Esophagus muscularis mucosa (tissue), 4 donors: ENCODE data around the gene CDC42EP1. TPM values are rescaled to one million over a fixed set of nuclear protein-coding genes. Genes with fewer than 3 reads are reported as not detected.
A peak's percentile ranks its signal among the peaks of the same experiment; 100 is the strongest.
"Not testable (repeated sequence)": the region's sequence is repeated elsewhere in the genome, so short reads cannot be mapped to it uniquely, and the experiment has no call there.

ENCODE experiments used
- DNase-seq: peaks from one replicate; pipeline ENCODE4 v3.0.0-alpha.2; 2017; ENCODE audit errors: extremely low spot score
- H3K27ac ChIP-seq, 4 donors: fragments of 200-600 bp; sonication (generic); replicated peaks in 1 of 4; 1 replicate in 3 of 4; 2 replicates in 1 of 4; pipeline ENCODE4 v1.5.1; 2016 to 2019; ENCODE audit warnings: mild to moderate bottlenecking in 1 of 4
- H3K27me3 ChIP-seq, 4 donors: fragments of 200-600 bp; sonication (generic); one replicate each; pipeline versions ENCODE4 v1.5.1 to v1.6.0; 2016 to 2019
- H3K36me3 ChIP-seq, 4 donors: fragments of 200-600 bp; sonication (generic); one replicate each; pipeline ENCODE4 v1.5.1; 2016 to 2019
- H3K4me1 ChIP-seq, 4 donors: fragments of 200-600 bp; sonication (generic); one replicate each; pipeline ENCODE4 v1.5.1; 2016 to 2019
- H3K4me3 ChIP-seq, 4 donors: fragments of 200-600 bp; sonication (generic); 1 replicate in 2 of 4; 2 replicates in 2 of 4; pipeline ENCODE4 v1.5.1; 2016 to 2019; ENCODE audit warnings: mild to moderate bottlenecking in 4 of 4, moderate library complexity in 1 of 4
- H3K9me3 ChIP-seq, 4 donors: fragments of 200-600 bp; sonication (generic); 1 replicate in 3 of 4; 2 replicates in 1 of 4; pipeline ENCODE4 v1.5.1; 2016 to 2019
- CTCF ChIP-seq, 3 experiments: fragments of 200-600 bp in 2 of 3; fragments of 450-650 bp in 1 of 3; sonication (generic) in 2 of 3; IDR thresholded peaks; one replicate each; pipeline ENCODE4 v1.5.1; 2017 to 2019; ENCODE audit warnings: antibody characterized with exemption in 3 of 3, mild to moderate bottlenecking in 2 of 3, moderate library complexity in 1 of 3
- EP300 ChIP-seq: sonication (generic); formaldehyde crosslinking; IDR thresholded peaks from one replicate; pipeline ENCODE4 v1.6.1; 2017; ENCODE audit warnings: antibody characterized with exemption
- POLR2A ChIP-seq: fragments of 450-650 bp; IDR thresholded peaks from one replicate; pipeline ENCODE4 v1.6.1; 2017; ENCODE audit warnings: antibody characterized with exemption, moderate library complexity, mild to moderate bottlenecking, low read depth
- POLR2AphosphoS5 ChIP-seq, 2 donors: sonication (generic); formaldehyde crosslinking; IDR thresholded peaks; one replicate each; pipeline ENCODE4 v1.6.1; 2017; ENCODE audit warnings: antibody characterized with exemption in 2 of 2
- WGBS: methylation state at CpG from one replicate; pipeline ENCODE4 v1.1.5; 2018; 5-methylcytosine and 5-hydroxymethylcytosine counted together
- intact Hi-C: fragments of 100-400 bp; cut with DNase I; formaldehyde crosslinking; loops from one replicate; pipeline ENCODE4 v1.15.1; 2023
- total RNA-seq, 4 donors: library from RNA; depleted of rRNA; stranded (reverse); fragments of >200 nt; gene quantifications; one replicate each; pipeline versions ENCODE4 v1.1.0 to v1.2.1, GENCODE V29; 2016

The CDC42EP1 gene
- total RNA-seq, 4 donors from 2014 or later, result 19.9 to 38.1 (median 36.7) TPM

- TF ChIP-seq POLR2AphosphoS5 (IDR thresholded peaks at IDR 0.05), result no peak
- no peak for TF ChIP-seq POLR2A
- no peak for TF ChIP-seq CTCF (IDR thresholded peaks at IDR 0.05)
- TF ChIP-seq EP300, result no peak
- DNase-seq, result no peak
- Histone ChIP-seq H3K27me3 (peaks cover 0 to 22% (median 0%) of the 10 kb centered on the region in 4 donors), H3K4me3 (peak overlapping the region in 1 of 4 donors; percentile 21), H3K36me3 (no peaks in the 10 kb centered on the region), H3K4me1 (peaks cover 0 to 11% (median 3%) of the 10 kb centered on the region in 4 donors), H3K9me3 (no peaks in the 10 kb centered on the region), H3K27ac (no peak overlapping the region)
- WGBS, result 88% methylated on average over 12 of the region's 12 CpGs
- intact Hi-C loops, result loop anchor here (2.0 kb wide), 1 partner anchor 47 kb away; no protein-coding TSS in a partner anchor
Measured at GRCh38 chr22:37591823-37592404, 31.6 kb downstream of the CDC42EP1 start.

DNA sequence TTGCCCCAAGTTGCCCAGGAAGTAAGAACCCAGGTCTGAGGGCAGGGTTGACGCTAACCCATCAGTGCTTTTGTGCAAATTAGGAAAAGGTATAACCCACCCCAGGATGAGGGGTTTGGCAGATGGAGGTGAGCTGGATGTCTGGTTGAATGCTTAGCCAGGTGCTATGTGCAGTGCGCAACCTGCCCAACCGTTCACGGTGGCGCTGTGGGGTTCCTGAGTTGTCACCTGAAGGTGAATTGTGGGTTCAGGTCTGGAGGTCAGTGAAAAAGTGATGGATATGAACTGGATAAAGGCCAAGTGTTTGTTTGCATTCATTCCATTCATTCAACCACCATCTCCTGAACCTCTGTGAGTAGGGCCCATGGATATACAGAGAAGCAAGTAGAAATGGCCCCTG lies 34.0 kb downstream of the CDC42EP1 start:
- TF ChIP-seq POLR2A (no peak), CTCF (IDR thresholded peaks at IDR 0.05) (no peak), EP300 (no peak), POLR2AphosphoS5 (IDR thresholded peaks at IDR 0.05) (no peak)
- Histone ChIP-seq H3K4me3 (no peak overlapping the region), H3K36me3 (no peaks in the 10 kb centered on the region), H3K9me3 (no peaks in the 10 kb centered on the region), H3K27ac (no peak overlapping the region), H3K27me3 (peaks cover 0 to 22% (median 0%) of the 10 kb centered on the region in 4 donors), H3K4me1 (peaks cover 0 to 11% (median 5%) of the 10 kb centered on the region in 4 donors)
- no peak for DNase-seq
- WGBS, result 95% methylated on average over 5 of the region's 5 CpGs
- intact Hi-C loops, result no loop called here

- WGBS, result 59% methylated on average over 4 of the region's 4 CpGs
- H3K27me3 ChIP-seq, result peaks cover 0 to 47% (median 0%) of the 10 kb centered on the region in 4 donors
- H3K36me3 ChIP-seq, result no peaks in the 10 kb centered on the region
- H3K27ac ChIP-seq, result no peak overlapping the region
- H3K4me1 ChIP-seq, result peaks cover 0 to 6% (median 0%) of the 10 kb centered on the region in 4 donors
- DNase-seq, result no peak
- intact Hi-C loops, result no loop called here
- no peaks in the 10 kb centered on the region for H3K9me3 ChIP-seq
- TF ChIP-seq EP300, result no peak
- no peak overlapping the region for H3K4me3 ChIP-seq
Measured at GRCh38 chr22:37599153-37599552, 38.9 kb downstream of the CDC42EP1 start.

GRCh38 chr22:37601203-37601539 lies 40.9 kb downstream of the CDC42EP1 start:
- peaks cover 0 to 6% (median 0%) of the 10 kb centered on the region in 4 donors for H3K4me1 ChIP-seq
- H3K4me3 ChIP-seq, result no peak overlapping the region
- no peaks in the 10 kb centered on the region for H3K9me3 ChIP-seq
- no peaks in the 10 kb centered on the region for H3K36me3 ChIP-seq
- intact Hi-C loops, result no loop called here
- no peak for DNase-seq
- 46% methylated on average over 4 of the region's 4 CpGs for WGBS
- no peak for TF ChIP-seq POLR2A
- no peak for TF ChIP-seq CTCF (IDR thresholded peaks at IDR 0.05)
- TF ChIP-seq EP300, result no peak
- TF ChIP-seq POLR2AphosphoS5 (IDR thresholded peaks at IDR 0.05), result no peak
- H3K27ac ChIP-seq, result no peak overlapping the region
- H3K27me3 ChIP-seq, result peaks cover 0 to 36% (median 0%) of the 10 kb centered on the region in 4 donors

DNA sequence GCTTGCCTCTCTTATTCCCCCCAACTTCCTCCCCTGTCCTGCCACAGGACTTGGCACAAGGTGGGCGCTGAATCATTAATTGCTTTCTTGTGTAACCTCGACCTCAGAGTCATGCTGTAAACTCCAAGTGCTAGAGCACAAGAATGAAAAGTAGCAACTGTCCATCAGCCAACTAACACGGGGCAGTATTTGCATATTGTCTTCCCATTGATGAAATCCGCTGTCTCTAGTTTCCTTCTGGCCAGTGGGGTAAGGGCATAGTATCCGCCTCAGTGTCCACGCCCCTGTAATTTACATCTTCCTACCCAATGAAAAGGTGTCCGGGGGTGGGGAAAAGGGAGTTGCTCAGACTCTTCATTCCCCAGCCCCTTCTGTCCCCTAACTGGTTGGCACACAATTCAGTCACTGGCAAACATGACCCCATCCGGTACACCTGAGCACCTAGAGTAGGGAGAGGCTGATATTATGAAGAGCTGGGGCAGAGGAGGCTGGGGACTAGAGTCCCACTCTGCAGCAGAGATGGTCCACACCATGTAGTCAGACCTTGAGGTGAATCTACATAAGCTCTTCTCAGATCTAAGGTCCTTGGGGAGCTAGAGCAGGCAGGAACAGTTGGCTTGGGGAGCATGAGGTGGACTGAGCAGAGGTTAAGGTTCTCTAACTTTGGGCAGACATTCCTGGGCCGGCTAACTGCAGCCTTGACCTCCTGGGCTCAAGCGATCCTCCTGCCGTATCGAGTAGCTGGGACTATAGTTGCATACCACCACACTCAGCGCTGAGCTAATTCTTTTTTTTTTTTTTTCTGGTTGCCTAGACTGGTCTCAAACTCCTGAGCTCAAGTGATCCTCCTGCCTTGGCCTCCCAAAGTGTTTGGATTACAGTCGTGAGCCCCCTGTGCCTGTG lies 41.5 kb downstream of the CDC42EP1 start:
- no peak for TF ChIP-seq CTCF (IDR thresholded peaks at IDR 0.05)
- intact Hi-C loops, result no loop called here
- WGBS, result 45% methylated on average over 14 of the region's 14 CpGs
- Histone ChIP-seq H3K27me3 (peaks cover 0 to 35% (median 0%) of the 10 kb centered on the region in 4 donors), H3K4me1 (peaks cover under 1 to 8% (median under 1%) of the 10 kb centered on the region in 4 donors), H3K36me3 (no peaks in the 10 kb centered on the region), H3K9me3 (no peaks in the 10 kb centered on the region), H3K27ac (no peak overlapping the region), H3K4me3 (no peak overlapping the region)
- no peak for DNase-seq

DNA sequence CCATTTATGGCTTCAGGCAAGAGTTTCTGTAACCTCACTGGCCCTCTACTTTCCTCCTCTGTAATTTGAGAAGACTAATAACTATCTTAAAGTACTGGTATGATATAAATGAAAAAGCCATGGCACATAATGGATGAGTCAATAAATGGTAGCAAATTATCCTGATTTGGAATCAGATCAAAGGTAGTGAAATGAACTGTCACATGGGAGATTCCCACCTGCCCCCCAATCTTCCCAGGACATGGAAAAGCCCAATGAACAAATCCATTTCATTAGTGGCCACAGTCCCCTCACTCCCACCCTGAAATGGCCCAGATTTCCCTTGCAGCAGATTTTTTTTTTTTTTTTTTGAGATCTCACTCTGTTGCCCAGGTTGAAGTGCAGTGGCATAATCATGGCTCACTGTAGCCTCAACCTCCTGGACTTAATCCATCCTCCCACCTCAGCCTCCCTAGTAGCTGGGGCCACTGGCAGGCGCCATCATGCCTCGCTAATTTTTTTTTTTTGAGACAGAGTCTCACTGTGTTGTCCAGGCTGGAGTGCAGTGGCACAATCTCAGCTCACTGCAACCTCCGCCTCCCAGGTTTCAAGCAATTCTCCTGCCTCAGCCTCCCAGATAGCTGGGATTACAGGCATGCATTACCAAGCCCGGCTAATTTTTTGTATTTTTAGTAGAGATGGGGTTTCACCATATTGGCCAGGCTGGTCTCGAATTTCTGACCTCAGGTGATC lies 42.4 kb downstream of the CDC42EP1 start:
- intact Hi-C loops, DNase-seq, H3K27ac ChIP-seq, H3K4me3 ChIP-seq, H3K36me3 ChIP-seq, H3K9me3 ChIP-seq: not testable (repeated sequence)
- 86% methylated on average over 5 of the region's 5 CpGs for WGBS
- peaks cover 3 to 17% (median 10%) of the 10 kb centered on the region in 4 donors for H3K4me1 ChIP-seq
- peaks cover 0 to 35% (median 0%) of the 10 kb centered on the region in 4 donors for H3K27me3 ChIP-seq
